Middle frontal gyrus (tissue), 1 donor: ENCODE results near the gene QSOX2.

Experiments used
- DNase-seq: peaks from one replicate; pipeline ENCODE4 v3.0.0-alpha.2; 2015; ENCODE audit warnings: low spot score; ENCODE audit errors: extremely low spot score

Gene QSOX2

DNA sequence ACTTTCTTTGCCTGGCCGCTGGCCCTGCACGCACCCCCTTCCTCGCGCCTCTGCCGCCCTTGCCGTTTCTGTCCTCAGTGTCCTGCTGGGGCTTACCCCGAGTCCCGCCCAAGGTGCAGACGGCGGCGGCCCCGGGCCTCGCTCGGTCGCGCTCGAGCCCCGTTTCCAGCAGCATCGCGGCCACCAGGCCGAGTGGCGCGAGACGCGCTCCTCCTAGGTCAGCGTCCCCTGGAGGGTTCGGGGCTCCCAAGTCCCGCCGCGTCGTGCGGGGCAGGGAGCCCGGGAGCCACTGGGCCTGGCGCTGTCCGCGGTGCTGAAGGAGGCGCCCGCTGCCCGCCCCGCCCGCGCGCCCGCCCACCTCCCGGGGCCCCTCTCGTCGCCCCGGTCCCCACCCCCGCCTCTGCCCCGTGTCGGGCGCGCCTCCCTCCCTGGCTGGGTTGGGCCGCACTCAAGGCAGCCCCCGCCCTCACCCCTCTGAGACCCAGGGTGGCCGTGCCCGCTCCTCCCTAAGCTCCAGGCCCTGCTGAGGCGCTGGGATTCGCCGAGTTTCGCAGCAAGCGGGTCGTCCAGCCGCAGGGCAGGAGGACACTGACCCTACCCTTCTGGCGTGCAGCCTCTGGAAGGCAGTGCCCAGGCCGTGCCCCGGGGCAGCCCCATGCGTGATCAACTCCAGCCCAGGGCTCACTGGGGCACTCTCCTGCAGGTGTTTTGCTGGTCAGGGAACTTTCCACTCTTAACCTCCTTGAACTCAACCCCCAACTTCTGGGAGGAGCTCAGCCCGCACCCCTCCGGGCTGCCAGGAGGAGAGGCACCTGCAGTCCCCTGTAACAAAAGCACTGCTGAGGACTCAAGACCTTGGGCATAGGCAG, 40.5 kb downstream of the QSOX2 start, which contains the start of gene LHX3:
Gene LHX3 (minus strand): TSS at position 291 of the 869 bp plus-strand sequence. CDS start 116 bp downstream, at position 175.
- DNase-seq, result no peak

- no peak for DNase-seq
These were observed 41.3 kb downstream of the QSOX2 start for GRCh38 chr9:136204145-136204805.

DNA sequence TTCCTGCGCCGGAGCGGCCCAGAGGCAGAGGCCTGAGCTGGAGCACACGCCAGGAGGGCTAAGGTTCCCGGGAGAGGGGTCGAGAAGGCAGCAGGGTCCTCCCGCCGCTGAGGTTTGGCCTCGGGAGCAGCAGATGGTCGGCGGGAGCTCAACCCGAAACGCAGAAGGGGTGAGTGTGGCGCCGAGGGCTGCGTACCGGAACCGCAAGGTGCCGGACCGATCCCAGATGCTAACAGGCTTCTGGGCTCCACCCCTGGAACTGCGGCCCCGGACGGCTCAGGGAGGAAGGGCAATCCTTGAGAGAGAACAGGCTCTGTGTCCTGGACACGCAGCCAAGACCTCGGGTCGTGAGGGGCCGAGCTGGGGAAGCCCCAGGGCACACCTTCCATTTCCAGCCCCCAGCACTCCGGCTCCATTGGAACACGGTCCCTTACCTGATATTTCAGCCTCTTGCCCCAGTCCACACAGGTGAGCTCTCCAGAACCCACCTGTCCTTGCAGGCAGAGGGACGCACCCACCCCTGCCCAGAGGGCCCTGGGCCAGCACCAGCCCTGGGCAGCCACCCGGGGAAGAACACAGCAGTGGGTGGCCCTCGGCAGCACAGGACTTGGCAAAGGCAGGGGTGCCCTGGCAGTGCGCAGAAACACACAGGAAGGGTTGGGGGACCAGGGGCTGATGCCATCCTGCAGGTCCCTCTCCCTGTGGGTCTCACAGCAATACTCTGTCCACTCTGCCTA, 42.0 kb downstream of the QSOX2 start:
- DNase-seq, result no peak

GRCh38 chr9:136202454-136203407, 42.9 kb downstream of the QSOX2 start:
- DNase-seq, result no peak

- DNase-seq, result no peak
These were observed 43.8 kb downstream of the QSOX2 start for GRCh38 chr9:136201609-136202453.

DNA sequence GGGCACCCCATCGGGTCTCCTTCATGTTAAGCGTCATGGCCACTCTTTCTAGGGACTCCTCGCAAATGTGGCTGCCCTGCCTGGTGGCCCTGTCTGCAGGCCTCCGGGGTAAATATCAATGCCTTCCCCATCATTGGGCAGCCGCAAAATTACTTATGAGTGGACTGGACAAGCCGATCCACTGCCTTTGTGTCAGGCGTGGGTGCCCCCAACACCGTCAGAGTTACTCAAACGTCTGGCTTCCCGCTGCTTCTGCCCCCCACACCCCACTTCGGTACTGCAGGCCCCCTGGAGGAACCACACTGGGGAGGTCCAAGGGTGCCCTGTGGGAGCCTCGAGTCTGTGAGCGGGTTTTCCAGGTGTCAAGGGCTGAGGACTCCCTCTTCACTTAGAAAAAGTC, 44.4 kb downstream of the QSOX2 start:
- DNase-seq, result no peak

DNA sequence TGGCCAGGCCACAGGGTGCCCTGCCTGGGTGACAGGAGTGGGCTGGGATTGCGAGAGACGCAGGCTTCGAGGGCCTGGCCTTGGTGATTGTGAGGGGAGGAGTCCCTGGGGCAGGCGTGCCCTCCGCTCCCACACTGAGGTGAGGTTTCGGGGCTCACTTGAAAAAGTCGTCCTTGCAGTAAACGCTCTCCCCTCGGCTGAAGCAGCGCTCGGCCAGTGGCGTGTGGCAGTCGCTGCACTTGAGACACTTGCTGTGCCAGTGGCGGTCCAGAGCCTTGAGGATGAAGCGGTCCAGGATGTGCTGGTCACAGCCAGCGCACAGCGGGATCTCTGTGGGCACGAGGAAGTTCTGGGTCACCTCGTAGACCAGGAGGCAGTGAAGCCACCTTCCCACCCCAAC, 45.2 kb downstream of the QSOX2 start:
- no peak for DNase-seq

DNA sequence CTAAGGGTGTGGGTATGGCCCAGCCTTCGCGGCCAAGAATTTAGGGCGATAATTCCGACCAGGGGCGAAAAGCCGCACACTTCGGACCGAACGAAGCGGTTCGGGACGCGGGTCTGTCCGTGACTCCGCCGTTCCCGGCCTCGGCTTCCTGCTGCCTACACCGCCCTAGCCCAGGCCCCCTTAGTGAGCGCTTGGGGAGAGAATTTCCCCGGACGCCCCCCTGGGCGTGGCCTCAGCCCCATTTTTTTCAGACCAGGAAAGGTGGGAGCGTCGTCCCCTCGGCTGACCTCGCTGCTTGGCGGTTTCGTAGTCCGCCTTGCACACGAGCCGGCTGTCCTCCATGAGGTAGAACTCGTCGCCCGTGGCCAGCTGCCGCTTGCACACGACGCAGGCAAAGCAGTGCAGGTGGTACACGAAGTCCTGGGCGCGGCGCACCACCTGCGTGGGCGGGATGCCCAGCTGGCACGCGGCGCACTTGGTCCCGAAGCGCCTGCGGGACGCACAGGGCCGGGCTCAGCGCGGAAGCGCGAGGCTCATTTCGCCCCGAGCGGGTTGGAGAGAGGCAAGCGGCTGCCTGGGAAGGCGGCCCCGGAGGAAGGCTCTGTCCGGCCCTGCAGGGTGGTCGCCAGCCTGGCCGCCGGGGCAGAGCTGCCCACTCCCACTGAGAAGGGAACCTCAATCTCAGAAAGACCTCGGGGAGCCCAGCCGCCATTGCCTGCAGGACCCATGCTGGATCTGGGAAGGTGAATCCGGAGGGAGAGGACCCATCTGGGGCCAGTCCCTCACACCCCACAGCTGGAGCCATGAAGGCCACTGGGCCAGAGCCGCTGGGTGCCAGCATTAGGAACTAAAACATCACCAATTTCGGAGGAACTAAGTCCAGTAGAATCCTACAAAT, 46.0 kb downstream of the QSOX2 start:
- DNase-seq, result no peak

GRCh38 chr9:136198605-136199083, 47.0 kb downstream of the QSOX2 start:
- DNase-seq, result no peak

DNA sequence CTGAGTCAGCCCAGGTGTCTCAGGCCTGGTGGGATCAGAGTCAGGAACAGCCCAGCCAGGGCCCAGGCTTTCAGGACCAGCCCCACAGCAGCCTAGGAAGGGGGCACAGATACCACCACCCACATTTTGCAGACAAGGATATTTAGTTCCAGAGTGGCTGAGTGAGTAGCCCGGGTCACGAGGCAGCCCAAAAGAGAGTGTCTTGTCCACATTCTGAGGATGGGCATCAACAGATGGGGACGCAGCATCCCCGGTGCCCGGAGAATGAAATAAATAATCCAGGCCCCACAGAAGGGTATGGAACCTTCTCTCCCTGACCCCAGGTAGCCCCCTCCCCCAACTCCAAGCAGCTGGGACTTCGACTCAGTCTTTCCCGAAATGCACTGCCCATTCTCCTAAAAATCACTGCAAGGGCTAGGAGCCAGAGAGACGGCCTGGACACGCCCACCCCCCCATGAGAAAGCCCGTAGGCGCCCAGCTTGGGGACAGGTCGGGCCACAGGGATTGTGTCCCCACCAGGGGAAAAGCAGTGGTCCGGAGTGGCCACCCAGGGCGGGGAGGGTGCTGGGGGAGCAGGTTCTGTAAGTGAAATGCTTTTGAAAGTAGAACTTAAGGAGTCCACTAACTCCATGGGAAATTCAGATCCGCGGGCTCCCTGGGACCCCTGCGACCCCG, 47.5 kb downstream of the QSOX2 start:
- no peak for DNase-seq

DNA sequence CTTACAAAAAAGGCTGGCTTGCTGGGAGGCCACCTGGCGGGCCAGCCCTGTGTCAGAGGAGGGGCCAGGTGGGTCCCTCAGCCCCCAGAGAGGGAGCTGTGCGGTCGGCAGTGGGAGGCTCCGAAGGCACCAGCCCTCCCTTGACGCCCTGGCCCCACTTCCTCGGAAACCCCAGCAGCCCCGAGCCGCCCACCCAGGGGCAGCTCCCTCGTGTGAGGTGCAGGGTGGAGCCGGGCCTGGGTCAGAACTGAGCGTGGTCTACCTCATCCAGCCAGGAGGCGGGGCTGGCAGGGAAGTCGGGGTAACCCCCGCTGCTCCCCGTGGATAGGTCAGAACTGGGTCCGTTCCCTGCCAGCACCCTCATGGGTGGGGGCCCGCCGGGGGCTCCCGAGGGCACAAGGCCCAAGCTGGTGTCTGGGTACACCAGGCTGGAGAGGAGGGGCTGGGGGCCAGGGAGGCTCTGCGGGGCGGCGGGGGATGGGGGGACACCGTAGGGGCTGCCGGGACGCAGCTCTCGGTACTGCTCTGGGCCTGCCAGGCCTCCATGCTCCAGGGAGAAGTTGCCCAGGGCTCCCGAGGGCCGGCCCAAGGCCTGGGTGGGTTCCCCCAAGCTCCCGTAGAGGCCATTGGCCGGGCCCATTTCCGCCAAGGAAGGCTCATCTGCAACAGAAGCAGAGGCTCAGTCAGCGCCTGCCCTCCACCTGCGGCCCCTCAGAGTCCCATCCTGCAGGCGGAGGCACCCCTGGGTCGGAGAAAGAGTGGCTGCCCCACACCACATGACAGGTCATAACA, 48.3 kb downstream of the QSOX2 start:
- no peak for DNase-seq

DNA sequence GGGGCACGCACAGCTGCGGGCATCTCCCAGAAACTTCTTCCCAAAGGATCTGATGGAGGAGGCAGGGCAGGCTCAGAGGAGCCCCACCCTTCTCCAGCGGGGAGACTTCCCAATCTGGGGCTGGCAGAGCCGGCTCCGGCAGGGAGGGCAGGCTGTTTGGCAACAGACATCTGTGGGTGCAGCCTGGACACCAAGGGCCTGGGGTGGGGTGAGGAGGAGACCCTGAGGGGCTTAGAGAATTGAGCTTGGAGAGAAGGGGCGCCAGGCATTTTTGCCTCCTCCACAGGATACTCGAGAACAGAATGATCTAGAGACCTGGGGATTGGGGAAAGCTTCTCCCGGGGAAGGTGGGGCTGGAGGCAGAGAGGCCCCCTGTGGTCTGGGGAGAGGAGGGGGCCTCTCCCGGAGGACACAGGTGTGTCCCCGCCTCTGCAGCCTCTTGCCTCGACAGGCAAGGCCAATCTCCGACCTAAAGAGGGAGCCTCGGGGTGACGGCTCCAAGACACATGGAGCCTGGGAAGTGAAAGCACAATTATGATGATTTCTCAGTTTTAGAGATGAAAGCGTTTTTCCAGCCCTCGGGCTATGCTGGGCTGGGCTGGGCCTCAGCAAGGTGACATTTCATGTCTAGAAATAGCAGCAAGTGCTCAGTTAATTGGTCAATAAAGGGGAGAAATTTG, 49.1 kb downstream of the QSOX2 start:
- no peak for DNase-seq

GRCh38 chr9:136194540-136194939, 51.1 kb downstream of the QSOX2 start:
- DNase-seq, result no peak

DNA sequence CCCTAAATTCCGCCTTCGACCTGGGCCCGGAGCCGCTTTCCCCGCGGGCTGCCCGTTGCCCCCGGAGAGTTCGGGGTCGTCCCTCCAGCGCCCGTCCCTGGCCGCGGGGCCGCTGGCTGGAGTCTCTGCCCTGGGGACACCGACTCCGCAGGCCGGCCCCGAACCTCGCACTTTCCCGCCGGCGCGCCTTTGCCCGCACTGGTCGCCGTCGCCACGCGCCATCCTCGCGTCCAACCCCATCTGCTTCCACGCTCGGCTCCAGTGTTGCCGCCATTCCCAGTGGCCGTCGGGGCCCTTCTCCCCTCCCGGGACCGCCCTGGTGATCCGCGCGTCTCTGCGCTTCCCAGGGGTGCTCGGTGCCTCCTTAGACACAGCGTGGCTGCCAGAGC, 51.7 kb downstream of the QSOX2 start:
- DNase-seq, result no peak

DNA sequence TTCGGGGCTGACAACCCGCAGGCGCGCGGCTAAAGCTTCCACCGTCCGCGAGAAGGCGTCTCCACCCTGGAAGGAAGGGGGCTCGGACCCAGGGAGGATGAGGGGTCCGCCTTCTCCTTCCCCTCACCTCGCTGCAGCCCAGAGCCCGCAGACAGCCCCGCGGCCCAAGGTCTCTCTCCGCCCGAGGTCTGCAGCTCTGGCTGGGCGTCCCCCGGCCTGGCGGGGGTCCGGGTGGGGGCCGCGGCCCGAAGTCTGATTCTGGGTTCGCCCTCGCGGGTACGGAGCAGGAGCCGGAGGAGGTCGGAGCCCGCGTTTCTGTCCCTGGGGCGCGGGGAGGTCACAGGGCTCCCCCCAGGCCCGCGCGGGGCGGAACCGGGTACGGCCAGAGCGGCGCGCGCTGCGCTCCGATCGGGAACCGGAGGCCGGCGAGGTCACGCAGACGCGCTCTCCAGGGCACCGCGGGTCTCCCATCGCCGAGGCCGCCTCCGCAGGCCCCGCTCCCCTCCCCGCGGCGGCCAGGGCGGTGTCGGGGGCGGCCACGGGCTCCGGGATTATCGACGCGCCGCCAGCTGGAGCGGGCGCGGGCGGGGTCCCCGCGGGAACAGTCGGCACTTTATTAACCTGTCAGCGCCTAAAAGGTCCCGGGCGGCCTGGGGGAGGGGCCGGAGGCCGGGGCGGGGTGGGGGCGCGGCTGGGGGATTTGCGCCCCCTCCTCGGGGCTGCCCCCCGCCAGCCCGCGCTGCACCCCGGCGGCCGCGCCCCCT, 52.3 kb downstream of the QSOX2 start:
- DNase-seq, result no peak
